Endometrial microvascular endothelial cells (primary cell): ENCODE results near the gene C6orf89. TPM values are rescaled to one million over a fixed set of nuclear protein-coding genes. Genes with fewer than 3 reads are reported as not detected.

ENCODE experiments used
- in situ Hi-C: cut with HindIII; loops from 2 replicates; pipeline ENCODE4 v1.10.0; 2017; ENCODE audit warnings: low sequenced_read_pairs, low pct_unique_long_range_greater_than_20kb; ENCODE audit errors: inconsistent ontology term
- total RNA-seq: library from RNA; depleted of rRNA; stranded (reverse); fragments of >200 nt; gene quantifications from one replicate; pipeline ENCODE4 v1.2.3, GENCODE V29; 2015; ENCODE audit errors: inconsistent ontology term

The C6orf89 gene
- total RNA-seq, 1 donor from 2014 or later, result 49.9 TPM

DNA sequence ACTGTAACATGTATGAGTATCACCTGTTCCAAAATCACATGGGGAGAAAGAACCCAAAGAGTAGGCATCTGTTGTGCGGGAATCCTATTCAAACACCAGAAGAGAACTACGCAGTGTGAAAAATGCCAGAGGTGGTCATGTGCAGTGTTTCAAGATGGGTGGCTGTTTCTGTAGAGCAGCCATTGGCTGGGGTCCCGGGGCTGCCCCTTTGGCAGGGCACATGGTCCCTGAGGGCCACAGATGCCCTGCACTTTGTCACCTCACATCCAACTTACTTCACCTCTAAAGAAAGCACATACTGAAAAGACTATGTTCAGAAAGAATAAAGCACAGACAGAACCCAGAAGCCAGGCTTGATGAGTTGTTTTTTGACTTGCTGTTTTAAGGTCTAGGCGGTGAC, 87.9 kb downstream of the C6orf89 start:
- in situ Hi-C loops, result no loop called here

DNA sequence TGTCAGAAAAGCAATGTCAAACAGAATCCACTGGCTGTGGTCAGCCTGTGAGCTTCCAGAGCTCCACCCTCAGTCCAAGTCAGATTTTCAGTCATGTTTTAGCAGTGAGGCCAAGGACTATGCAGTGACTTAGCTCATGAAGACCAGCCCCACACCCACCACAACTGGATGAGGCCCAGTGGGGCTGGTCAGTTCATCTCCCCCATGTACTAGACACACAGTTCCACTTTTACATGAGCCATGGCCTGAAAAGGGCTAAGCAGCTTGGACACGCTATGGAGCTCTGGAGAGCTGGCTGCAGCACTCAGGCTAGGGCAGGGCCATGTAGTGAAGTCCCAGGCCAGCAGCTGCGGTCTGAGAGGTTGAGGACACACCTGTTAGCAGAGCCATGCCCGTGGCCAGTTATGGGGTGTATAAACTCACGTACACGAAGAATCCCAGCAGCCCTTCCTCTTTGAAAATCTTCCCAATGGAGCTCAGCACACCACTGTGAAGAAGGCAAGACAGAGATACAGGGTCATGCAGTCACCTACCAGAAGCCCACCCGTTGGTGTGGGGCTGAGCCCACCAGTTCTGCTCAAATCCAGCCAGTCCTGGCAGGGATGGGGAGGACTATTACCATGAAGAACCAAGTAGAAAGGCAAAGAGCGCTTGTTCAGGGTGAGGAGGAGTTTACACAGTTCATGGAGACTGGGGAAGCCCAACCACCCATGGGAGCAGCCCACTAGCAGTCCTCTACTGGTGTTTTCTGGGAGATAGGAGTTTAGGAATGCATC, 89.7 kb downstream of the C6orf89 start:
- in situ Hi-C loops, result no loop called here

DNA sequence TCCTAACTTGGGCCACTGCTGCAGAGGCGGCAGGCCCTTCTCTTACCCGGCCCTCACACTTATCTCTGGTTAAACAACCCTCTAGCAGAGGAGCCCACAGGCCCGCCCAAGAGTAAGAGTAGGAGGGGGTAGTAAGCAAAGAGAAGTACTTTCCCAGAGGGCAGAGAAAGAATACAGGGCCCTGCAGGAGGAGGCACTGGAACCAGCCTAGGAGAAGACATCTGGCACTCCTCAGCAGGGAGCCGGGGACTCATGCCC, 90.2 kb downstream of the C6orf89 start:
- in situ Hi-C loops, result no loop called here

DNA sequence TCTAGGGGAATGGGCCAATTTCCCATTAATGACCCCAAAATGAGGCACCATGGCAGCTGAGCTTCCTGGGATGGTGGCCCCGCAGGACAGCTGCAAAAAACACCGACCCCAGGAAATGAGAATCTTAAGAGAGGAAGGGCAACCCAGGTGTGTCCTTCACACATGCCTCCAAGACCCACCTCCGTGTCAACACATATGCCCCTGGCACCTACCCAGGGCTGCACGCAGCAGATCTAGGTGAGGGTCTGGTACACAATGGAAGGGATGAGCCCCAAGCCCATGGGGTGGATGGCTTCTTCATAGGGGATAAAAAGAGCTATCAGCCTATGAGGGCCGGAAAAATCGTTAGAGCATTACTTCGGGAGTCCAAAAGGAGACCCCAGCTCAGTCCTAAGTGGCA, 90.8 kb downstream of the C6orf89 start:
- in situ Hi-C loops, result no loop called here

DNA sequence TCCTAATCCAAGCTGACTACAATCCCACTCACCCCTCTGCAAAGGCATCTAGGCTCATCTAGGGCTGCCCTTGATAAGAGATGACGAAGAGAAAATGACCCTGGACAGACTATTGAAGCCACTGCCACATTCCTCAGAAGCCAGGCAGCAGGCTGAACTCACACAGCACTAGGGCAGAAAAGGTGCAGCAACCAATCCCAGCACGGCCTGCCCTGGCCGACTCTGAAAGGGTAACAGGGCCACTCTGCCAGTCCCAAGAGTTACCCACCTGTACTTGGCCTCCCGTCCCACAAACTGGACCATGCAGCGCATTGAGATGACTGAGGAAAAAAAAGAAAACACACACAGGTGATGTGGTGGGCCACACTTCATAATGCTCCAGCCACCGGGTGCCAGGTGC, 91.2 kb downstream of the C6orf89 start:
- in situ Hi-C loops, result no loop called here

DNA sequence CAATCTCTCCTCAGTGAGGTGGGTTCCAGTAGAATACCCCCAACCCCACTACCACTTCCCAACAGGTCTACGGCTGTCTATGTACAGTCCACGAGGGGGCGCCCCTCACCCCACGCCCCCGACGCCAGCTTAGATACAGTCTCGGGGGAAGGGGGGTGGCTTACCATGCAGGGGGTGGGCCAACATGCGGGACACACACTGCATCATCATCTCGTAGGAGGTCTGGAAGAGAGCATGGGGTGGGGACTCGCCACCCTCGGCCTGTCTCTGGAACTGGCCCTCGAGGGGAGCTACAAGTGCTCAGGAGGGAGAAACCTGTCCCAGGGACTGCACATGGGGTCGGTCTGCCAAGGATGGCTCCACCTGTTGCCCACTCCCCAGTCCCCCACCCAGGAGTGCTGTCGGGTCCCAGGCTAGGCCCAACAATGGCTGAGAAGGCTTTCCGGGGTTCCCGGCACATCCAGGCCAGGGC, 91.8 kb downstream of the C6orf89 start:
- in situ Hi-C loops, result no loop called here

Other genes with a start within 250 kb of the C6orf89 start
- gene CDKN1A, start 207.2 kb upstream of the C6orf89 start, total RNA-seq, result 307 TPM
- gene RAB44, start 188.1 kb upstream of the C6orf89 start, total RNA-seq, result not detected
- 3.5 TPM for gene CPNE5, start 46.5 kb upstream of the C6orf89 start, total RNA-seq
- gene PPIL1, start 11.1 kb upstream of the C6orf89 start, total RNA-seq, result 67.2 TPM
- gene PI16, start 68.8 kb downstream of the C6orf89 start, total RNA-seq, result not detected
- 346 TPM for gene MTCH1, start 100.2 kb downstream of the C6orf89 start, total RNA-seq
- not detected for gene FGD2, start 119.7 kb downstream of the C6orf89 start, total RNA-seq